Endothelial cell of umbilical vein (primary cell): Measurements from ENCODE around the gene G0S2. TPM values are rescaled to one million over a fixed set of nuclear protein-coding genes. Genes with fewer than 3 reads are reported as not detected.

Source experiments
- BruUV-seq: library from RNA; stranded (reverse); fragments of 400-500 nt; replicated peaks from 2 replicates; lab custom pipeline; 2021; lab: Mats Ljungman, UMichigan
- CTCF ChIA-PET: fragments of 300-600, 350-600 bp; sonication (Branson Sonifier 250); formaldehyde crosslinking; loops from one replicate; lab custom pipeline; 2021; ENCODE audit warnings: antibody characterized with exemption, inconsistent platforms; lab: Charles Lee
- POLR2A ChIA-PET: fragments of 300-600, 350-600 bp; sonication (Branson Sonifier 250); formaldehyde crosslinking; loops from one replicate; lab custom pipeline; 2021; ENCODE audit warnings: antibody characterized with exemption, inconsistent platforms; lab: Charles Lee
- DNase-seq: peaks from one replicate; pipeline ENCODE4 v3.0.0-alpha.2; 2011; ENCODE audit warnings: low read depth, low spot score
- FAIRE-seq: peaks from 2 replicates; lab custom pipeline; 2011; peaks lifted over from hg19 to GRCh38; lab: Jason Lieb, UNC
- H2AFZ ChIP-seq: 2 replicates; pipeline ENCODE4 v1.6.0; 2012; ENCODE audit warnings: low read depth, low read length, control low read depth, inconsistent platforms
- H3K27ac ChIP-seq: 2 replicates; pipeline ENCODE4 v1.5.1; 2011; ENCODE audit warnings: low read depth, mild to moderate bottlenecking, control low read depth, low read length, moderate library complexity; ENCODE audit not compliant: insufficient read depth
- H3K27me3 ChIP-seq, 2 experiments: 2 replicates each; pipeline versions ENCODE4 v1.6.0 to v1.6.1; 2011; ENCODE audit warnings: low read length in 2 of 2, mixed read lengths in 1 of 2; ENCODE audit not compliant: control insufficient read depth in 2 of 2, insufficient read depth in 2 of 2
- H3K36me3 ChIP-seq, 2 experiments: 2 replicates in 1 of 2; 3 replicates in 1 of 2; pipeline ENCODE4 v1.5.1; 2011; ENCODE audit warnings: low read length in 2 of 2, mild to moderate bottlenecking in 1 of 2, moderate library complexity in 1 of 2; ENCODE audit not compliant: control insufficient read depth in 2 of 2, insufficient read depth in 2 of 2; ENCODE audit errors: extremely low read depth in 1 of 2
- H3K4me1 ChIP-seq: 3 replicates; pipeline ENCODE4 v1.5.1; 2011; ENCODE audit warnings: mild to moderate bottlenecking, low read length; ENCODE audit not compliant: control insufficient read depth, insufficient read depth; ENCODE audit errors: extremely low read depth
- H3K4me2 ChIP-seq: 2 replicates; pipeline ENCODE4 v1.6.1; 2011; ENCODE audit warnings: low read length, control low read depth, mixed read lengths; ENCODE audit not compliant: insufficient read depth
- H3K4me3 ChIP-seq, 3 experiments: fragments of 200-600 bp in 1 of 3; sonication (generic), shearing (Covaris generic) in 1 of 3; replicated peaks in 1 of 3; 2 replicates each; pipeline ENCODE4 v1.5.1; 2011 to 2016; ENCODE audit warnings: control low read depth in 3 of 3, low read length in 3 of 3, mild to moderate bottlenecking in 2 of 3, inconsistent platforms in 1 of 3, low read depth in 1 of 3, moderate library complexity in 1 of 3; ENCODE audit not compliant: insufficient read depth in 1 of 3
- H3K79me2 ChIP-seq: 2 replicates; pipeline ENCODE4 v1.6.0; 2012; ENCODE audit warnings: low read length, inconsistent platforms; ENCODE audit not compliant: control insufficient read depth, insufficient read depth
- H3K9ac ChIP-seq: replicated peaks from 2 replicates; pipeline ENCODE3; 2011; ENCODE audit warnings: low read length, control low read depth; ENCODE audit not compliant: insufficient read depth; ENCODE audit errors: extremely low read depth
- H3K9me1 ChIP-seq: replicated peaks from 3 replicates; pipeline ENCODE4 v1.6.0; 2011; ENCODE audit warnings: mild to moderate bottlenecking, low read length; ENCODE audit not compliant: control insufficient read depth, insufficient read depth; ENCODE audit errors: extremely low read depth
- H3K9me3 ChIP-seq: replicated peaks from 2 replicates; pipeline ENCODE4 v1.5.1; 2012; ENCODE audit warnings: low read length, inconsistent platforms; ENCODE audit not compliant: control insufficient read depth, insufficient read depth
- H4K20me1 ChIP-seq: replicated peaks from 2 replicates; pipeline ENCODE3; 2011; ENCODE audit warnings: mild to moderate bottlenecking, low read length; ENCODE audit not compliant: control insufficient read depth, insufficient read depth; ENCODE audit errors: extremely low read depth
- EZH2 ChIP-seq: IDR thresholded peaks from 2 replicates; pipeline ENCODE4 v1.6.1; 2012; ENCODE audit warnings: borderline replicate concordance, low read depth, mild to moderate bottlenecking, moderate library complexity, low read length, inconsistent platforms; ENCODE audit not compliant: severe bottlenecking
- FOS ChIP-seq: IDR thresholded peaks from 2 replicates; pipeline ENCODE4 v1.6.1; 2011; ENCODE audit warnings: mild to moderate bottlenecking, low read length, moderate library complexity, borderline replicate concordance; ENCODE audit not compliant: insufficient read depth
- GATA2 ChIP-seq: IDR thresholded peaks from 2 replicates; pipeline ENCODE4 v1.7.0; 2011; ENCODE audit warnings: low read depth, mild to moderate bottlenecking, moderate library complexity, mixed read lengths, low read length; ENCODE audit not compliant: insufficient read length, insufficient read depth
- JUN ChIP-seq: IDR thresholded peaks from 2 replicates; pipeline ENCODE4 v1.6.1; 2011; ENCODE audit warnings: borderline replicate concordance, low read depth; ENCODE audit not compliant: insufficient read length, insufficient read depth
- MYC ChIP-seq: IDR thresholded peaks from one replicate; pipeline ENCODE4 v1.6.1; 2011; ENCODE audit warnings: mild to moderate bottlenecking, low read depth, low read length
- POLR2A ChIP-seq: IDR thresholded peaks from 2 replicates; pipeline ENCODE4 v1.6.1; 2012; ENCODE audit warnings: low read depth, mild to moderate bottlenecking, control low read depth, low read length
- POLR2AphosphoS5 ChIP-seq: IDR thresholded peaks from 2 replicates; pipeline ENCODE4 v1.6.1; 2012; ENCODE audit warnings: low read depth, mild to moderate bottlenecking, control low read depth, low read length, moderate library complexity; ENCODE audit not compliant: insufficient read depth
- dilution Hi-C: fragments of 300-500 bp; cut with MboI; formaldehyde crosslinking; loops from one replicate; pipeline ENCODE4 v1.15.0; 2019; ENCODE audit warnings: low sequenced_read_pairs; ENCODE audit not compliant: extremely low pct_ligation_motif_present
- intact Hi-C: fragments of 100-400 bp; cut with micrococcal nuclease; formaldehyde crosslinking; loops from one replicate; pipeline ENCODE4 v1.10.0; 2022
- polyA plus RNA-seq, 4 experiments: library from polyadenylated mRNA; depleted of rRNA in 3 of 4; stranded (reverse) in 3 of 4; unstranded in 1 of 4; fragments of >200 nt; gene quantifications; 2 replicates each; pipeline versions ENCODE4 v1.2.1 to v1.2.3, GENCODE V29; 2011 to 2012; ENCODE audit warnings: missing spikeins in 1 of 4
- total RNA-seq: library from RNA; stranded (reverse); gene quantifications from 2 replicates; pipeline ENCODE4 v1.2.3, GENCODE V29; 2021
- TF ChIP-seq, protein P1 (sequence below), 2 donors: IDR thresholded peaks; 1 replicate in 1 of 2; 2 replicates in 1 of 2; pipeline ENCODE4 v1.5.1; 2011; ENCODE audit warnings: low read length in 2 of 2, mild to moderate bottlenecking in 2 of 2, moderate library complexity in 2 of 2, control low read depth in 1 of 2, inconsistent platforms in 1 of 2, low read depth in 1 of 2; ENCODE audit not compliant: insufficient read depth in 1 of 2; ENCODE audit errors: extremely low read depth in 1 of 2
- TF ChIP-seq, protein P2 (sequence below): IDR thresholded peaks from 2 replicates; pipeline ENCODE4 v1.6.1; 2011; ENCODE audit not compliant: insufficient read depth, insufficient read length

The G0S2 gene
- total and polyA plus RNA-seq, 2 donors (not counting 3 experiments of a cell fraction or from before 2014, with no cell fraction given) = 0.91 to 1.9 TPM

DNA sequence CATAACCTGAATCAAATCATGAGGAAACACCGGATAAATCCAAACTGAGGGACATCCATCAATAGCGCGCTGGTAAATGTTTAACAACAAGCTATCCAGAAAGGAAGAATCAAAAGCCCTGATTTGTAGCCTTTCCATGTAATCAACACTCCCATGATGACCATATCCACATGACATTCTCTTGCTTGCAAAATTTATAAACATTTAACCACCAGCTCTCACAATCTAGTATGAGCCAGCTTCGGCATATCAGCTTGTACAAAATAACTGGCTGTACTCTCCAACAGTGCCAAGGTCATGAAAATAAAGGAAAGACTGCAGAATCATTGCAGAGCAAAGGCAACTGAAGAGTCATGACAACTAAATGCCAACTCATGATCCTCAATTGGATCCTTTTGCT, 45.1 kb downstream of the G0S2 start:
- Histone ChIP-seq H3K27ac (no peak overlapping the region), H2AFZ (no peak overlapping the region), H3K4me3 (no peak overlapping the region), H3K27me3 (peaks cover 0 to 5% of the 10 kb centered on the region in 2 experiments), H3K9ac (no peak overlapping the region), H3K79me2 (no peaks in the 10 kb centered on the region), H3K36me3 (no peaks in the 10 kb centered on the region), H4K20me1 (no peaks in the 10 kb centered on the region), H3K4me1 (no peaks in the 10 kb centered on the region), H3K9me3 (no peaks in the 10 kb centered on the region), H3K4me2 (no peak overlapping the region), H3K9me1 (no peaks in the 10 kb centered on the region)
- no peak for TF ChIP-seq JUN
- no peak for TF ChIP-seq POLR2AphosphoS5
- TF ChIP-seq POLR2A = no peak
- TF ChIP-seq, protein P1, sequence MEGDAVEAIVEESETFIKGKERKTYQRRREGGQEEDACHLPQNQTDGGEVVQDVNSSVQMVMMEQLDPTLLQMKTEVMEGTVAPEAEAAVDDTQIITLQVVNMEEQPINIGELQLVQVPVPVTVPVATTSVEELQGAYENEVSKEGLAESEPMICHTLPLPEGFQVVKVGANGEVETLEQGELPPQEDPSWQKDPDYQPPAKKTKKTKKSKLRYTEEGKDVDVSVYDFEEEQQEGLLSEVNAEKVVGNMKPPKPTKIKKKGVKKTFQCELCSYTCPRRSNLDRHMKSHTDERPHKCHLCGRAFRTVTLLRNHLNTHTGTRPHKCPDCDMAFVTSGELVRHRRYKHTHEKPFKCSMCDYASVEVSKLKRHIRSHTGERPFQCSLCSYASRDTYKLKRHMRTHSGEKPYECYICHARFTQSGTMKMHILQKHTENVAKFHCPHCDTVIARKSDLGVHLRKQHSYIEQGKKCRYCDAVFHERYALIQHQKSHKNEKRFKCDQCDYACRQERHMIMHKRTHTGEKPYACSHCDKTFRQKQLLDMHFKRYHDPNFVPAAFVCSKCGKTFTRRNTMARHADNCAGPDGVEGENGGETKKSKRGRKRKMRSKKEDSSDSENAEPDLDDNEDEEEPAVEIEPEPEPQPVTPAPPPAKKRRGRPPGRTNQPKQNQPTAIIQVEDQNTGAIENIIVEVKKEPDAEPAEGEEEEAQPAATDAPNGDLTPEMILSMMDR (IDR thresholded peaks at IDR 0.05; ENCODE audit: extremely low read depth in 1 of 2, insufficient read depth in 1 of 2, low read depth in 1 of 2, low read length in 2 of 2) = no peak
- TF ChIP-seq EZH2 = no peak
- no peak for TF ChIP-seq MYC
- TF ChIP-seq, protein P2, sequence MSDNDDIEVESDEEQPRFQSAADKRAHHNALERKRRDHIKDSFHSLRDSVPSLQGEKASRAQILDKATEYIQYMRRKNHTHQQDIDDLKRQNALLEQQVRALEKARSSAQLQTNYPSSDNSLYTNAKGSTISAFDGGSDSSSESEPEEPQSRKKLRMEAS = no peak
- no peak for TF ChIP-seq FOS
- no peak for TF ChIP-seq GATA2
- intact Hi-C loops = no loop called here
- no TSS peak for BruUV-seq
- FAIRE-seq (no peak), DNase-seq (no peak)
- POLR2A ChIA-PET = no interaction called here
- dilution Hi-C loops = no loop called here
- CTCF ChIA-PET = no interaction called here
